ENCODE measurements around the gene PTP4A1. TPM values are rescaled to one million over a fixed set of nuclear protein-coding genes. Genes with fewer than 3 reads are reported as not detected.
A peak's percentile ranks its signal among the peaks of the same experiment; 100 is the strongest.

PTP4A1 gene
- polyA plus RNA-seq, 1 of the 3 experiments (the other 2 are of a cell fraction), result 12.5 TPM

- Histone ChIP-seq H4K20me1 (ENCODE audit: insufficient read depth) (peaks cover 36% of the 10 kb centered on the region), H3K79me2 (ENCODE audit: insufficient read depth) (peaks cover 70% of the 10 kb centered on the region), H3K9me3 (no peaks in the 10 kb centered on the region), H3K27me3 (ENCODE audit: insufficient read depth) (no peaks in the 10 kb centered on the region), H3K4me2 (peak overlapping the region; percentile 80), H3K27ac (ENCODE audit: low read depth in 2 of 2, low read length in 1 of 2) (peak overlapping the region; percentile 89 to 98), H3K9ac (peak overlapping the region; percentile 97; the same call in 1 of the 2 replicates), H3K4me1 (ENCODE audit: control insufficient read depth in 1 of 2, insufficient read depth in 2 of 2, low read depth in 1 of 2, low read length in 1 of 2) (peaks cover 0 to 5% of the 10 kb centered on the region in 2 experiments; a peak in 3 of 4 replicates), H2AFZ (ENCODE audit: low read depth) (no peak overlapping the region), H3K36me3 (replicated peaks in 1 of 2; ENCODE audit: control insufficient read depth in 1 of 2, insufficient read depth in 2 of 2, low read length in 1 of 2) (peaks cover 32 to 35% of the 10 kb centered on the region in 2 experiments), H3K9me2 (no peaks in the 10 kb centered on the region), H3F3A (replicated peaks; ENCODE audit: insufficient read depth) (peaks cover 5% of the 10 kb centered on the region), H3K4me3 (ENCODE audit: low read depth in 2 of 2, low read length in 1 of 2) (peak overlapping the region; percentile 72 to 95)
- TF ChIP-seq IRF3 (IDR thresholded peaks at IDR 0.05; ENCODE audit: low read depth, low read length) (no peak), NFIC (IDR thresholded peaks at IDR 0.05; ENCODE audit: borderline replicate concordance) (no peak), RFX5 (IDR thresholded peaks at IDR 0.05; ENCODE audit: low read length) (no peak), YY1 (IDR thresholded peaks at IDR 0.05; ENCODE audit: low read depth) (no peak), FOXJ3 (CRISPR knock-in tag; IDR thresholded peaks at IDR 0.05) (no peak), NRF1 (IDR thresholded peaks at IDR 0.05; ENCODE audit: low read depth, low read length) (no peak), FOSL2 (IDR thresholded peaks at IDR 0.05; ENCODE audit: borderline replicate concordance, low read depth) (no peak), RXRA (IDR thresholded peaks at IDR 0.05; ENCODE audit: borderline replicate concordance, low read depth) (no peak), JUND (IDR thresholded peaks at IDR 0.05) (no peak), GATA2 (CRISPR knock-in tag; IDR thresholded peaks at IDR 0.05) (no peak), EP300 (IDR thresholded peaks at IDR 0.05; ENCODE audit: borderline replicate concordance in 1 of 2, low read depth in 1 of 2, low read length in 1 of 2) (no peak), SMC3 (IDR thresholded peaks at IDR 0.05; ENCODE audit: low read depth, low read length) (no peak), MEF2A (IDR thresholded peaks at IDR 0.05; ENCODE audit: borderline replicate concordance, low read depth) (no peak)
- TF ChIP-seq, protein P1, sequence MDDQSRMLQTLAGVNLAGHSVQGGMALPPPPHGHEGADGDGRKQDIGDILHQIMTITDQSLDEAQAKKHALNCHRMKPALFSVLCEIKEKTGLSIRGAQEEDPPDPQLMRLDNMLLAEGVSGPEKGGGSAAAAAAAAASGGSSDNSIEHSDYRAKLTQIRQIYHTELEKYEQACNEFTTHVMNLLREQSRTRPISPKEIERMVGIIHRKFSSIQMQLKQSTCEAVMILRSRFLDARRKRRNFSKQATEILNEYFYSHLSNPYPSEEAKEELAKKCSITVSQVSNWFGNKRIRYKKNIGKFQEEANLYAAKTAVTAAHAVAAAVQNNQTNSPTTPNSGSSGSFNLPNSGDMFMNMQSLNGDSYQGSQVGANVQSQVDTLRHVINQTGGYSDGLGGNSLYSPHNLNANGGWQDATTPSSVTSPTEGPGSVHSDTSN (IDR thresholded peaks at IDR 0.05), result no peak
- TF ChIP-seq, protein P2, sequence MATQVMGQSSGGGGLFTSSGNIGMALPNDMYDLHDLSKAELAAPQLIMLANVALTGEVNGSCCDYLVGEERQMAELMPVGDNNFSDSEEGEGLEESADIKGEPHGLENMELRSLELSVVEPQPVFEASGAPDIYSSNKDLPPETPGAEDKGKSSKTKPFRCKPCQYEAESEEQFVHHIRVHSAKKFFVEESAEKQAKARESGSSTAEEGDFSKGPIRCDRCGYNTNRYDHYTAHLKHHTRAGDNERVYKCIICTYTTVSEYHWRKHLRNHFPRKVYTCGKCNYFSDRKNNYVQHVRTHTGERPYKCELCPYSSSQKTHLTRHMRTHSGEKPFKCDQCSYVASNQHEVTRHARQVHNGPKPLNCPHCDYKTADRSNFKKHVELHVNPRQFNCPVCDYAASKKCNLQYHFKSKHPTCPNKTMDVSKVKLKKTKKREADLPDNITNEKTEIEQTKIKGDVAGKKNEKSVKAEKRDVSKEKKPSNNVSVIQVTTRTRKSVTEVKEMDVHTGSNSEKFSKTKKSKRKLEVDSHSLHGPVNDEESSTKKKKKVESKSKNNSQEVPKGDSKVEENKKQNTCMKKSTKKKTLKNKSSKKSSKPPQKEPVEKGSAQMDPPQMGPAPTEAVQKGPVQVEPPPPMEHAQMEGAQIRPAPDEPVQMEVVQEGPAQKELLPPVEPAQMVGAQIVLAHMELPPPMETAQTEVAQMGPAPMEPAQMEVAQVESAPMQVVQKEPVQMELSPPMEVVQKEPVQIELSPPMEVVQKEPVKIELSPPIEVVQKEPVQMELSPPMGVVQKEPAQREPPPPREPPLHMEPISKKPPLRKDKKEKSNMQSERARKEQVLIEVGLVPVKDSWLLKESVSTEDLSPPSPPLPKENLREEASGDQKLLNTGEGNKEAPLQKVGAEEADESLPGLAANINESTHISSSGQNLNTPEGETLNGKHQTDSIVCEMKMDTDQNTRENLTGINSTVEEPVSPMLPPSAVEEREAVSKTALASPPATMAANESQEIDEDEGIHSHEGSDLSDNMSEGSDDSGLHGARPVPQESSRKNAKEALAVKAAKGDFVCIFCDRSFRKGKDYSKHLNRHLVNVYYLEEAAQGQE (IDR thresholded peaks at IDR 0.05; ENCODE audit: low read depth, low read length), result no peak
- 25% methylated on average over 2 of the region's 2 CpGs for WGBS (ENCODE audit: low lambda C conversion rate)
- ChIA-PET CTCF (interaction anchor here (0.5 to 2.3 kb wide), 23 partner anchors 9 to 255 kb away, joined by 3 to 26 read pairs (median 4); partner anchors contain the start of gene PHF3), POLR2A (interaction anchor here (1.4 to 1.5 kb wide), 2 partner anchors 62 to 228 kb away, joined by 3 to 10 read pairs; partner anchors contain the start of gene PHF3)
- DNase-seq, result no peak
Observed at GRCh38 chr6:63574554-63574900, 2.2 kb downstream of the PTP4A1 start.

All from SK-N-SH (cell line).